ENCODE results near the gene PATJ.
"Not testable (repeated sequence)": the region's sequence is repeated elsewhere in the genome, so short reads cannot be mapped to it uniquely, and the experiment has no call there.

Gene PATJ

DNA sequence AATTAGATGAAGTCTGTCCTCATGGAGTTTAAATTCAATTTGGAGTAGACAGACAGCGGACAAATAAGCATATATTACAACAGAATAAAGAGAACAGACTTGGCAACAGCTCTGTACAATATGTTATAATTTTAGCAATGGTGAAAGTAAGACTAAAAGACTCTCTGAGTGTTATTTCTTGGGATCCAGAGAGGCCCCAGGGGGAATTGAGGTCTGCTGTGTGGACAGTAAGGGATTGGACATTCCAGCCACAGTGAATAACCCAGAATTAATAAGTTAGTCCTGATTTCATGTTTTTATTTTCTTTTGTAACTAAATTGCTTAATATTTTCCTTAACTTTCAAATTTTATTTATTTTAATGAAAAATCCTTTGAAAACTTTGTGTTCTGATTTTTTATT is 101.7 kb downstream of the PATJ start:
- no peak for DNase-seq
- no CpG with 5 or more reads among the region's 1 CpG for WGBS
- Histone ChIP-seq H4K8ac (ENCODE audit: low read length) (no peak overlapping the region), H3K23ac (ENCODE audit: low read length in 2 of 2) (no peak overlapping the region), H3K4ac (ENCODE audit: low read depth in 1 of 2, low read length in 2 of 2) (no peak overlapping the region), H2BK15ac (ENCODE audit: low read depth, poor library complexity, severe bottlenecking) (no peak overlapping the region), H3K4me1 (ENCODE audit: control insufficient read depth, insufficient read depth, low read depth, low read length) (peaks cover 3% of the 10 kb centered on the region), H3K36me3 (ENCODE audit: control insufficient read depth in 1 of 2, insufficient read depth in 2 of 2, low read depth in 1 of 2, low read length in 2 of 2) (no peaks in the 10 kb centered on the region), H3K9ac (ENCODE audit: low read length) (no peak overlapping the region), H3K27ac (ENCODE audit: low read length, poor library complexity, severe bottlenecking) (no peak overlapping the region), H3K9me3 (ENCODE audit: control insufficient read depth, low read length) (no peaks in the 10 kb centered on the region), H2BK120ac (ENCODE audit: low read depth, low read length) (no peak overlapping the region), H3K79me1 (replicated peaks; ENCODE audit: low read length, poor library complexity, severe bottlenecking) (no peaks in the 10 kb centered on the region), H3K4me3 (ENCODE audit: insufficient read depth in 1 of 2, low read depth in 1 of 2, low read length in 2 of 2) (no peak overlapping the region), H2AK5ac (ENCODE audit: low read length, severe bottlenecking) (no peak overlapping the region), H3K18ac (ENCODE audit: low read depth in 1 of 2, low read length in 2 of 2) (no peak overlapping the region), H2BK5ac (ENCODE audit: low read depth, low read length, poor library complexity, severe bottlenecking) (no peak overlapping the region), H3K4me2 (ENCODE audit: low read length, poor library complexity, severe bottlenecking) (no peak overlapping the region), H4K91ac (ENCODE audit: low read length) (no peak overlapping the region), H3K27me3 (ENCODE audit: control insufficient read depth in 1 of 2, insufficient read depth in 1 of 2, low read length in 2 of 2) (no peaks in the 10 kb centered on the region), H2BK12ac (ENCODE audit: low read length in 2 of 2) (no peak overlapping the region), H2AFZ (ENCODE audit: low read depth, low read length) (no peak overlapping the region), H3K14ac (ENCODE audit: low read length in 2 of 2) (no peak overlapping the region)

DNA sequence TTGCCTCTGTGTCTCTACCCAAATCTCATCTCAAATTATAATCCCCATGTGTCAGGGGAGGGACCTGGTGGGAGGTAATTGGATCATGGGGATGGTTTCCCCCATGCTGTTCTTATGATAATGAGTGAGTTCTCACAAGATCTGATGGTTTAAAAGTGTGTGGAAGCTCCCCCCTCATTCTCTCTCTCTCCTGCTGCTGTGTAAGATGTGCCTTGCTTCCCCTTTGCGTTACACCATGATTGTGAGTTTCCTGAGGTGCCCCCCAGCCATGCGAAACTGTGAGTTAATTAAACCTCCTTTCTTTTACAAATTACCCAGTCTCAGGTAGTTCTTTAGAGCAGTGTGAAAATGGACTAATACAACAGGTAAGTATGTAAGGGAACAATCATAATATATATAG is 102.4 kb downstream of the PATJ start:
- H4K91ac ChIP-seq (ENCODE audit: low read length); H3K4me3 ChIP-seq (ENCODE audit: insufficient read depth in 1 of 2, low read depth in 1 of 2, low read length in 2 of 2); H2BK120ac ChIP-seq (ENCODE audit: low read depth, low read length); H3K27me3 ChIP-seq (ENCODE audit: control insufficient read depth in 1 of 2, insufficient read depth in 1 of 2, low read length in 2 of 2); H3K18ac ChIP-seq (ENCODE audit: low read depth in 1 of 2, low read length in 2 of 2); H3K4ac ChIP-seq (ENCODE audit: low read depth in 1 of 2, low read length in 2 of 2); H3K36me3 ChIP-seq (ENCODE audit: control insufficient read depth in 1 of 2, insufficient read depth in 2 of 2, low read depth in 1 of 2, low read length in 2 of 2); H2BK15ac ChIP-seq (ENCODE audit: low read depth, poor library complexity, severe bottlenecking); H3K79me1 ChIP-seq (replicated peaks; ENCODE audit: low read length, poor library complexity, severe bottlenecking); H2BK5ac ChIP-seq (ENCODE audit: low read depth, low read length, poor library complexity, severe bottlenecking); H2AFZ ChIP-seq (ENCODE audit: low read depth, low read length); DNase-seq; H3K9ac ChIP-seq (ENCODE audit: low read length); H3K9me3 ChIP-seq (ENCODE audit: control insufficient read depth, low read length); H3K4me1 ChIP-seq (ENCODE audit: control insufficient read depth, insufficient read depth, low read depth, low read length); H3K23ac ChIP-seq (ENCODE audit: low read length in 2 of 2); H3K4me2 ChIP-seq (ENCODE audit: low read length, poor library complexity, severe bottlenecking); H3K14ac ChIP-seq (ENCODE audit: low read length in 2 of 2); H2AK5ac ChIP-seq (ENCODE audit: low read length, severe bottlenecking); H3K27ac ChIP-seq (ENCODE audit: low read length, poor library complexity, severe bottlenecking); H4K8ac ChIP-seq (ENCODE audit: low read length); H2BK12ac ChIP-seq (ENCODE audit: low read length in 2 of 2): not testable (repeated sequence)
- WGBS: no CpG with 5 or more reads among the region's 2 CpGs

DNA sequence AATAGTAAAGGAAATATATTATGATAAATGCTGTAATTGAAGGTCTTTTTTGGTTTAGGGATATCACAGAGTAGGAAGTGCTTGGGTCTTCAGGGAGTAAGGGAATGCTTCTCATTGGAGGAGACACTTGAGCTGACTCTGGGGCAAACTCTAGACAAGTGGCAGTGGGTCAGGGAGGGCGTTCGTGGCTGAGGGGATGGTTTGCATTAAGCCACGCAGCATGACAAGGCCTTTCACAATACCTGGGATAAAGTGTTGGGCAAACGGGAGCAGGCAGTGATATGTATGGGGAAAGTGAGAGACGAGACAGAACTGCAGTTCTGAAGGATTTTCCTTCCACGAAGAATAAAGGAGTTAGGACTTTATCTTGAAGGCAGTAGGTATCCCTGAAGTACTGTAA is 109.0 kb downstream of the PATJ start:
- Histone ChIP-seq H2BK12ac (ENCODE audit: low read length in 2 of 2) (no peak overlapping the region), H2BK120ac (ENCODE audit: low read depth, low read length) (no peak overlapping the region), H3K27me3 (ENCODE audit: control insufficient read depth in 1 of 2, insufficient read depth in 1 of 2, low read length in 2 of 2) (no peaks in the 10 kb centered on the region), H2AK5ac (ENCODE audit: low read length, severe bottlenecking) (no peak overlapping the region), H3K4me3 (ENCODE audit: insufficient read depth in 1 of 2, low read depth in 1 of 2, low read length in 2 of 2) (no peak overlapping the region), H3K4me2 (ENCODE audit: low read length, poor library complexity, severe bottlenecking) (no peak overlapping the region), H2AFZ (ENCODE audit: low read depth, low read length) (no peak overlapping the region), H3K14ac (ENCODE audit: low read length in 2 of 2) (no peak overlapping the region), H3K4ac (ENCODE audit: low read depth in 1 of 2, low read length in 2 of 2) (no peak overlapping the region), H3K27ac (ENCODE audit: low read length, poor library complexity, severe bottlenecking) (no peak overlapping the region), H3K9ac (ENCODE audit: low read length) (no peak overlapping the region), H3K4me1 (ENCODE audit: control insufficient read depth, insufficient read depth, low read depth, low read length) (peaks cover 3% of the 10 kb centered on the region), H3K18ac (ENCODE audit: low read depth in 1 of 2, low read length in 2 of 2) (no peak overlapping the region), H2BK15ac (ENCODE audit: low read depth, poor library complexity, severe bottlenecking) (no peak overlapping the region), H3K79me1 (replicated peaks; ENCODE audit: low read length, poor library complexity, severe bottlenecking) (peaks cover 2% of the 10 kb centered on the region), H3K9me3 (ENCODE audit: control insufficient read depth, low read length) (no peaks in the 10 kb centered on the region), H4K8ac (ENCODE audit: low read length) (no peak overlapping the region), H2BK5ac (ENCODE audit: low read depth, low read length, poor library complexity, severe bottlenecking) (no peak overlapping the region), H3K23ac (ENCODE audit: low read length in 2 of 2) (no peak overlapping the region), H3K36me3 (ENCODE audit: control insufficient read depth in 1 of 2, insufficient read depth in 2 of 2, low read depth in 1 of 2, low read length in 2 of 2) (no peaks in the 10 kb centered on the region), H4K91ac (ENCODE audit: low read length) (no peak overlapping the region)
- 55% methylated on average over 6 of the region's 6 CpGs for WGBS
- DNase-seq: no peak

DNA sequence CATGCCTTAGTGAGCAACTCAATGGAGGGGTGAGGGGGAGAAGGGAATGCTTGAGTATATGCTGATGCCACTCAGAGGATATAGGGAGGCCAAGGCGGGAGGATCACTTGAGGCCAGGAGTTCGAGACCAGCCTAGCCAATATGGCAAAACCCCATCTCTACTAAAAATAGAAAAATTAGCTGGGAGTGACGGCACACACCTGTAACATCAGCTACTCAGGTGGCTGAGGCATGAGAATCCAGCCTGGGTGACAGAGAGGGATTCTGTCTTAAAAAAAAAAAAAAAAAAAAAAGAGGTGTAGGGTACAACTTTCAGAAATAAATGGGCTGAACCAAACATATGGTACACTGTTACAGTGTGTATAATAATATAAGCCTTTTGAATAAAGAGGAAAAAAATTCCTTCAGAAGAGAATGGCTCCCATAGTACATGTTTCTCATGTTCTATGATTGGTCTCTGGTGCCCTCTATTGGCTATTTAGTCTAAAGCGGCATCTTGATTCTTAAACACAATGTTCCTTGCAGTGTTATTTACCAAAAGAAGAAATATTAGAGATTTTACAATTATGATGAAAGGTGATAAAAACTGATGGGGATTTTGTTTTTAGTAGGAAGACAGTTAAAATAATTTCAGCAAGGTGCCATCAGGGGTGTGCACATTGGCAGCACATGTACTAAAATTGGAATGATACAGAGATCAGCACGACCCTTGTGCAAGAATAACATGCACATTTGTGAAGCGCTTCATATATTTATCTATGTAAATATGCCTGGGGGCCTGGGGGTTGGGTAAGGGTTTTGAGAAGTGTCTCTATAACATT is 109.8 kb downstream of the PATJ start:
- Histone ChIP-seq H3K4ac (ENCODE audit: low read depth in 1 of 2, low read length in 2 of 2) (no peak overlapping the region), H2AFZ (ENCODE audit: low read depth, low read length) (no peak overlapping the region), H3K9me3 (ENCODE audit: control insufficient read depth, low read length) (no peaks in the 10 kb centered on the region), H3K23ac (ENCODE audit: low read length in 2 of 2) (no peak overlapping the region), H3K14ac (ENCODE audit: low read length in 2 of 2) (no peak overlapping the region), H3K27me3 (ENCODE audit: control insufficient read depth in 1 of 2, insufficient read depth in 1 of 2, low read length in 2 of 2) (no peaks in the 10 kb centered on the region), H2BK120ac (ENCODE audit: low read depth, low read length) (no peak overlapping the region), H3K18ac (ENCODE audit: low read depth in 1 of 2, low read length in 2 of 2) (no peak overlapping the region), H3K79me1 (replicated peaks; ENCODE audit: low read length, poor library complexity, severe bottlenecking) (peaks cover 2% of the 10 kb centered on the region), H3K36me3 (ENCODE audit: control insufficient read depth in 1 of 2, insufficient read depth in 2 of 2, low read depth in 1 of 2, low read length in 2 of 2) (no peaks in the 10 kb centered on the region), H3K4me2 (ENCODE audit: low read length, poor library complexity, severe bottlenecking) (no peak overlapping the region), H2BK12ac (ENCODE audit: low read length in 2 of 2) (no peak overlapping the region), H3K4me3 (ENCODE audit: insufficient read depth in 1 of 2, low read depth in 1 of 2, low read length in 2 of 2) (no peak overlapping the region), H4K91ac (ENCODE audit: low read length) (no peak overlapping the region), H3K9ac (ENCODE audit: low read length) (no peak overlapping the region), H2BK15ac (ENCODE audit: low read depth, poor library complexity, severe bottlenecking) (no peak overlapping the region), H4K8ac (ENCODE audit: low read length) (no peak overlapping the region), H2AK5ac (ENCODE audit: low read length, severe bottlenecking) (no peak overlapping the region), H2BK5ac (ENCODE audit: low read depth, low read length, poor library complexity, severe bottlenecking) (no peak overlapping the region), H3K27ac (ENCODE audit: low read length, poor library complexity, severe bottlenecking) (no peak overlapping the region), H3K4me1 (ENCODE audit: control insufficient read depth, insufficient read depth, low read depth, low read length) (no peaks in the 10 kb centered on the region)
- WGBS: 100% methylated on average over 1 of the region's 6 CpGs
- DNase-seq: peak; percentile 71

Measured in mesenchymal stem cell (in vitro differentiated cells and primary cell).